ENCODE data around the gene LIMK1. TPM values are rescaled to one million over a fixed set of nuclear protein-coding genes. Genes with fewer than 3 reads are reported as not detected.

Gene LIMK1
- total RNA-seq, 1 donor from 2014 or later, result 53.1 TPM

- Histone ChIP-seq H3K36me3 (peaks cover 52% of the 10 kb centered on the region), H3K9me3 (no peaks in the 10 kb centered on the region), H3K4me1 (peaks cover 3% of the 10 kb centered on the region), H3K4me3 (no peak overlapping the region), H3K27ac (no peak overlapping the region), H3K27me3 (no peaks in the 10 kb centered on the region)
- DNase-seq, result no peak
- intact Hi-C loops (cut with DNase I), result no loop called here
- TF ChIP-seq CTCF (IDR thresholded peaks at IDR 0.05), result no peak
- ATAC-seq, result no peak
Observed at GRCh38 chr7:74052628-74053027, 31.0 kb upstream of the LIMK1 start.

GRCh38 chr7:74053589-74054186 lies 29.9 kb upstream of the LIMK1 start:
- Histone ChIP-seq H3K4me1 (peaks cover 3% of the 10 kb centered on the region), H3K36me3 (peaks cover 50% of the 10 kb centered on the region), H3K4me3 (no peak overlapping the region), H3K27me3 (no peaks in the 10 kb centered on the region), H3K27ac (no peak overlapping the region), H3K9me3 (no peaks in the 10 kb centered on the region)
- no peak for ATAC-seq
- intact Hi-C loops (cut with DNase I), result no loop called here
- DNase-seq, result no peak
- TF ChIP-seq CTCF (IDR thresholded peaks at IDR 0.05), result no peak

GRCh38 chr7:74056096-74056915 lies 27.3 kb upstream of the LIMK1 start:
- no peak overlapping the region for H3K27ac ChIP-seq
- intact Hi-C loops (cut with DNase I), result no loop called here
- TF ChIP-seq CTCF (IDR thresholded peaks at IDR 0.05), result no peak
- DNase-seq (peak; percentile 49), ATAC-seq (no peak)
- no peaks in the 10 kb centered on the region for H3K9me3 ChIP-seq
- no peak overlapping the region for H3K4me3 ChIP-seq
- H3K27me3 ChIP-seq, result no peaks in the 10 kb centered on the region
- H3K4me1 ChIP-seq, result peaks cover 3% of the 10 kb centered on the region
- peaks cover 53% of the 10 kb centered on the region for H3K36me3 ChIP-seq

GRCh38 chr7:74057216-74057925 lies 26.2 kb upstream of the LIMK1 start:
- DNase-seq, result peak; percentile 52
- H3K36me3 ChIP-seq, result peaks cover 51% of the 10 kb centered on the region

GRCh38 chr7:74057987-74058386 lies 25.6 kb upstream of the LIMK1 start:
- Histone ChIP-seq H3K9me3 (no peaks in the 10 kb centered on the region), H3K27me3 (no peaks in the 10 kb centered on the region), H3K4me3 (no peak overlapping the region), H3K36me3 (peaks cover 52% of the 10 kb centered on the region), H3K27ac (peak overlapping the region; percentile 30), H3K4me1 (peaks cover 11% of the 10 kb centered on the region)
- DNase-seq (no peak), ATAC-seq (no peak)
- no peak for TF ChIP-seq CTCF (IDR thresholded peaks at IDR 0.05)
- intact Hi-C loops (cut with DNase I), result no loop called here

More at GRCh38 chr7:74057216-74057925, 26.2 kb upstream of the LIMK1 start:
- intact Hi-C loops (cut with DNase I), result no loop called here
- Histone ChIP-seq H3K27me3 (no peaks in the 10 kb centered on the region), H3K4me3 (no peak overlapping the region), H3K9me3 (no peaks in the 10 kb centered on the region), H3K4me1 (peaks cover 8% of the 10 kb centered on the region), H3K27ac (peak overlapping the region; percentile 30)
- no peak for TF ChIP-seq CTCF (IDR thresholded peaks at IDR 0.05)
- ATAC-seq, result no peak
